Hepatocyte (in vitro differentiated cells): Measurements from ENCODE around the gene NR6A1. TPM values are rescaled to one million over a fixed set of nuclear protein-coding genes. Genes with fewer than 3 reads are reported as not detected.

Source experiments
- DNase-seq: peaks from one replicate; pipeline ENCODE4 v3.0.0-alpha.2; 2016; ENCODE audit warnings: low spot score
- H2AFZ ChIP-seq: fragments of 200-600 bp; sonication (generic); 2 replicates; pipeline ENCODE4 v1.6.0; 2016; ENCODE audit warnings: antibody characterized with exemption, mild to moderate bottlenecking
- H3K27ac ChIP-seq: fragments of 200-600 bp; sonication (generic); 2 replicates; pipeline ENCODE4 v1.5.1; 2016; ENCODE audit warnings: mild to moderate bottlenecking
- H3K27me3 ChIP-seq: fragments of 200-600 bp; sonication (generic); 2 replicates; pipeline ENCODE4 v1.6.1; 2016
- H3K36me3 ChIP-seq: fragments of 200-600 bp; sonication (generic); replicated peaks from 2 replicates; pipeline ENCODE4 v1.5.1; 2016; ENCODE audit warnings: low read depth; ENCODE audit not compliant: insufficient read depth
- H3K4me1 ChIP-seq: fragments of 200-600 bp; sonication (generic); 2 replicates; pipeline ENCODE4 v1.5.1; 2016; ENCODE audit warnings: mild to moderate bottlenecking, moderate library complexity; ENCODE audit not compliant: insufficient read depth
- H3K4me2 ChIP-seq: fragments of 200-600 bp; sonication (generic); 2 replicates; pipeline ENCODE4 v1.6.0; 2016
- H3K4me3 ChIP-seq: fragments of 200-600 bp; sonication (generic); 2 replicates; pipeline ENCODE4 v1.5.1; 2016; ENCODE audit warnings: mild to moderate bottlenecking
- H3K79me2 ChIP-seq: fragments of 200-600 bp; sonication (generic); 2 replicates; pipeline ENCODE4 v1.6.0; 2017; ENCODE audit warnings: mild to moderate bottlenecking
- H3K9me2 ChIP-seq: fragments of 200-600 bp; sonication (generic); replicated peaks from 2 replicates; pipeline ENCODE4 v1.6.0; 2017; ENCODE audit warnings: mild to moderate bottlenecking; ENCODE audit not compliant: insufficient read depth
- H3K9me3 ChIP-seq: fragments of 200-600 bp; sonication (generic); 2 replicates; pipeline ENCODE4 v1.5.1; 2016; ENCODE audit warnings: low read depth, mild to moderate bottlenecking
- H4K20me1 ChIP-seq: fragments of 200-600 bp; sonication (generic); 2 replicates; pipeline ENCODE4 v1.6.0; 2016; ENCODE audit warnings: mild to moderate bottlenecking; ENCODE audit not compliant: insufficient read depth, poor library complexity, severe bottlenecking
- EZH2 ChIP-seq: fragments of 200-600 bp; sonication (generic); IDR thresholded peaks from 2 replicates; pipeline ENCODE4 v1.6.1; 2016; ENCODE audit warnings: antibody characterized with exemption, mild to moderate bottlenecking, borderline replicate concordance
- EZH2phosphoT487 ChIP-seq: fragments of 200-600 bp; sonication (generic); IDR thresholded peaks from one replicate; pipeline ENCODE4 v1.6.1; 2018; ENCODE audit warnings: antibody characterized with exemption, mild to moderate bottlenecking, low read depth, moderate library complexity; ENCODE audit not compliant: unreplicated experiment, severe bottlenecking
- WGBS: methylation state at CpG from one replicate; pipeline ENCODE4 v1.1.6; 2016; ENCODE audit warnings: low lambda C conversion rate; ENCODE audit errors: missing lambda C conversion rate; 5-methylcytosine and 5-hydroxymethylcytosine counted together
- polyA plus RNA-seq: library from polyadenylated mRNA; unstranded; fragments of >200 nt; fragmentation: Nextera tagmentation; extraction: Ambion mirVana; gene quantifications from 2 replicates; pipeline ENCODE4 v1.2.1, GENCODE V29; 2016
- total RNA-seq: library from RNA; depleted of rRNA; stranded (reverse); fragments of >200 nt; gene quantifications from 2 replicates; pipeline ENCODE4 v1.2.3, GENCODE V29; 2014
- TF ChIP-seq, protein P1 (sequence below): fragments of 200-600 bp; sonication (generic); IDR thresholded peaks from 2 replicates; pipeline ENCODE4 v1.5.1; 2016; ENCODE audit warnings: antibody characterized with exemption, mild to moderate bottlenecking; ENCODE audit not compliant: poor library complexity

Gene NR6A1
- total and polyA plus RNA-seq, 2 experiments from 2014 or later, result 1.2 to 4.0 TPM

DNA sequence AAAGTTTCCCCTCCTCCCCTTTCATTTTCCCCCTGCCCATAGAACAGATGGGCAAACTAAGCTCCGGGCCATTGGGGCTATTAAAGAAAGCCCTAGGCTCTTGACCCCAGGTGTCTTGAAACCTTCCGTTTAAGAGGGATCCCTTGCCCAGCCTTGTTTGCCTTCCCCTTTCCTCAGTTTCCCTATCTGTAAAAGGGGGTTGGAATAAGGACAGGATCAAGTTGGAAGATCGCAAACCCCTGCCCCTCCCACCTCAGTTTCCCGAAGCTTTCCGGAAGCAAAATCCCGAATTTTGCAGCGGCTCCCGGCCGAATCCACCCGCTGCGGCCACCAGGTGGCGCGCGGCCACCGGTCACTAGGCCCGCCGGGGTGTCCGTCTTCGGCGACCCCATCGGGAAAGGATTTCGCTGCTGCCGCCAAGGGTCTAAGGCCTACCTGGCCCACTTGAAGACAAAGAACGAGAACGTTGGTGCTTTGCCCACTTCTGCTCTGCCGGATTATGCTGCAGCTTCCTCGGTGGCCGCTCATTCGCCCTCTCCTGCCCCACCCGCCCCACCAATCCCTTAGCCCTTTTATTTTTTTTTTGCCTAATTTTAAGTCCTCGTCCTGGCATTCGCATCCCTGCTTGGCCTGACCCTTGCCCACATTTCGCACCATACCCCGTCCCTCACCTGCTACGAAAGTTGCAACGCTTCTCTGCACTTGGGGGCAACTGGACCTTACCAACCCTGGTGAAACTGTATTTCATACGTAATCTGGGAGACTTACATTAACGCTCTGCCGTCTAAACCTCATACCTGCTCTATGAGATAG lies 962 bp upstream of the NR6A1 start:
- peak overlapping the region; percentile 10 for H3K27ac ChIP-seq
- WGBS, result 30% methylated on average over 39 of the region's 39 CpGs
- peaks cover 18% of the 10 kb centered on the region for H3K79me2 ChIP-seq
- peak overlapping the region; percentile 13 for H2AFZ ChIP-seq
- H3K4me3 ChIP-seq, result peak overlapping the region; percentile 45
- H3K4me1 ChIP-seq, result no peaks in the 10 kb centered on the region
- H4K20me1 ChIP-seq, result peaks cover 8% of the 10 kb centered on the region
- DNase-seq, result peak; percentile 86
- H3K9me3 ChIP-seq, result no peaks in the 10 kb centered on the region
- H3K4me2 ChIP-seq, result peak overlapping the region; percentile 80
- H3K9me2 ChIP-seq, result no peaks in the 10 kb centered on the region
- TF ChIP-seq, protein P1, sequence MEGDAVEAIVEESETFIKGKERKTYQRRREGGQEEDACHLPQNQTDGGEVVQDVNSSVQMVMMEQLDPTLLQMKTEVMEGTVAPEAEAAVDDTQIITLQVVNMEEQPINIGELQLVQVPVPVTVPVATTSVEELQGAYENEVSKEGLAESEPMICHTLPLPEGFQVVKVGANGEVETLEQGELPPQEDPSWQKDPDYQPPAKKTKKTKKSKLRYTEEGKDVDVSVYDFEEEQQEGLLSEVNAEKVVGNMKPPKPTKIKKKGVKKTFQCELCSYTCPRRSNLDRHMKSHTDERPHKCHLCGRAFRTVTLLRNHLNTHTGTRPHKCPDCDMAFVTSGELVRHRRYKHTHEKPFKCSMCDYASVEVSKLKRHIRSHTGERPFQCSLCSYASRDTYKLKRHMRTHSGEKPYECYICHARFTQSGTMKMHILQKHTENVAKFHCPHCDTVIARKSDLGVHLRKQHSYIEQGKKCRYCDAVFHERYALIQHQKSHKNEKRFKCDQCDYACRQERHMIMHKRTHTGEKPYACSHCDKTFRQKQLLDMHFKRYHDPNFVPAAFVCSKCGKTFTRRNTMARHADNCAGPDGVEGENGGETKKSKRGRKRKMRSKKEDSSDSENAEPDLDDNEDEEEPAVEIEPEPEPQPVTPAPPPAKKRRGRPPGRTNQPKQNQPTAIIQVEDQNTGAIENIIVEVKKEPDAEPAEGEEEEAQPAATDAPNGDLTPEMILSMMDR, result peak; percentile 99
- no peak for TF ChIP-seq EZH2phosphoT487
- no peak for TF ChIP-seq EZH2
- H3K27me3 ChIP-seq, result peaks cover 8% of the 10 kb centered on the region
- H3K36me3 ChIP-seq, result no peaks in the 10 kb centered on the region

DNA sequence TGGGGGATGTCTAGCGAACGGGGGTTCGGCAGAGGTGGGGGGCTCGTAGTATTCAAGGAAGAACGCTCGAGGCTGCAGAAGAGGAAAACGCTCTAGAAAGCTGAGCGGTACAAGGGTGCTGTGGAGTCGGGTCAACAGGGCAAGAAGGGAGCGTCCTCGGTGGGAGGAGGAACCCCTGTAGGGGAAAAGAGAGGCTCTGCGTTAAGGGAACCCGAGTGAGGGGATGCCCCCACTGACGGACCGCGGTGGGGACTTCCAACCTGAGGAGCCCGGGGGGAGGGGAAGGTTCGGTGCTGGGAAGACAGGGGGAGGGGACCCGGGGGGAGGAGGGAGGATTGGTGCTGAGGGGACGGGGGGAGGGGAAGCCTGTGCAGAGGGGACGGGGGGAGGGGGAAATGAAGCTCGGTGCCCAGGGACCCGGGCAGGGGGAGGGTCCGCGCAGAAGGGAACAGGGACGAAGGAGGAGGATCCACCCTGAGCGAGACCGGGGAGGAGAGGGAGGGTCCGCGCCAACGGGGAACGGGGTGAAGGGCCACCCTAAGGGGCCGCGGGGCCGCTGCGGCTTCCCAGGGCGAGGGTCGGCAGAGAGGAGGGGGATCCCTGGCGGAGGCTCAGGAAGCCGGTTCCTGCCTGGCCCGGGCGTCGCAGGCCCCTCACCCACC lies 621 bp downstream of the NR6A1 start:
- peak overlapping the region; percentile 79 for H3K27ac ChIP-seq
- peak overlapping the region; percentile 88 for H3K4me3 ChIP-seq
- DNase-seq, result peak; percentile 63
- H4K20me1 ChIP-seq, result peaks cover 11% of the 10 kb centered on the region
- H2AFZ ChIP-seq, result peak overlapping the region; percentile 50
- H3K4me2 ChIP-seq, result peak overlapping the region; percentile 80
- H3K36me3 ChIP-seq, result no peaks in the 10 kb centered on the region
- 0% methylated on average over 8 of the region's 43 CpGs for WGBS
- no peaks in the 10 kb centered on the region for H3K9me3 ChIP-seq
- H3K79me2 ChIP-seq, result peaks cover 34% of the 10 kb centered on the region
- TF ChIP-seq EZH2phosphoT487 (no peak), EZH2 (no peak)
- TF ChIP-seq, protein P1, result no peak
- no peaks in the 10 kb centered on the region for H3K4me1 ChIP-seq
- no peaks in the 10 kb centered on the region for H3K9me2 ChIP-seq
- H3K27me3 ChIP-seq, result no peaks in the 10 kb centered on the region

DNA sequence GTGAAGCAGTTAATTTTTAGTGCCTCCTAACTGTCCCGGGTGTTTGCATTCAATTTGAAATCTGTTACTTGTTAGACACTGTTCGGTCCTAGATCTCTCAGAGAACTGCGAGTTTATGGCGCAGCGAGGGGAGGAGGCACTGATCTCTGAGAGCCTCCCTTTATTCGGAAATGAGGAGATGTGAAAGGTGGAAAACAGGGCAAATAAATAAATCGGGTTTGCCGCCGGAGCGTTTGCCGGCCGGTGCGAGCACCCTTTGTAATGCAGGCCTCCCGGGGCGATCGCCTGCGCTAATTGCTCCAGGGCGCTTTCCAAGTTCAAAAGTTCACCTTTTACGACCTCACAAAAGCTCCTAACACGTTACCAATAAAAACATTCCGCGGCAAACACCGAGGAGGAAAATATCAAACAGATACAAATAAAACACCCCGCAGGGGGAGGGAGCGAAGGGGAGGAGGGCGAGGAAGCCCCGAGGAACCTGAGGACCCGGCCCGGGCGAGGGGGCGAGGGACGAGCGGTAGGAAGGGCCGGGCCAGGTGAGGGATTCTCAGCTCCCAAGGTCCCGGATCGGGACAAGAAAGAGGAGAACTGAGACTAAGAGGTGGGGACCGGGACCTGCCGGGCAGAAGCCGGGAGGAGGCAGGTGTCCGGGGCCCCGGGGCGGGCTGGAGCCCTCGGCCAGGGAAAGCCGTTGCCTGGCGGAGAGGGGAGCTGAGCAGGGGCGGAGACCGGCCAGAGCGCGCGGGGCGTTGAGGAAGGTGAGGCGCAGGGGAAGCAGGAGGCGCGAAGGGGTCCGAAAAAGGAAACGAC lies 1.4 kb downstream of the NR6A1 start:
- peak overlapping the region; percentile 38 for H2AFZ ChIP-seq
- peak overlapping the region; percentile 88 for H3K4me3 ChIP-seq
- H3K27me3 ChIP-seq, result no peaks in the 10 kb centered on the region
- 1% methylated on average over 40 of the region's 56 CpGs for WGBS
- H3K79me2 ChIP-seq, result peaks cover 41% of the 10 kb centered on the region
- DNase-seq, result peak; percentile 55
- peak overlapping the region; percentile 70 for H3K27ac ChIP-seq
- H4K20me1 ChIP-seq, result peaks cover 11% of the 10 kb centered on the region
- no peaks in the 10 kb centered on the region for H3K9me3 ChIP-seq
- no peaks in the 10 kb centered on the region for H3K4me1 ChIP-seq
- H3K36me3 ChIP-seq, result no peaks in the 10 kb centered on the region
- TF ChIP-seq EZH2phosphoT487 (peak; percentile 21), EZH2 (peak; percentile 56)
- TF ChIP-seq, protein P1, result no peak
- no peaks in the 10 kb centered on the region for H3K9me2 ChIP-seq
- peak overlapping the region; percentile 80 for H3K4me2 ChIP-seq
